GM10847 (cell line): ENCODE results near the gene DOK7.

Experiments used
- POLR2A ChIP-seq: IDR thresholded peaks from 2 replicates; pipeline ENCODE4 v1.6.1; 2011; ENCODE audit not compliant: insufficient read length; ENCODE audit errors: extremely low read depth

Gene DOK7

GRCh38 chr4:3462790-3463415 lies at the start of gene DOK7:
TSS of gene DOK7 (plus strand) at chr4:3463306. CDS start at chr4:3463376, 70 bp downstream.
- no peak for TF ChIP-seq POLR2A

- no peak for TF ChIP-seq POLR2A
Measured at GRCh38 chr4:3413675-3414420, 49.3 kb upstream of the DOK7 start.

GRCh38 chr4:3414421-3415279 lies 48.5 kb upstream of the DOK7 start:
- no peak for TF ChIP-seq POLR2A

- TF ChIP-seq POLR2A, result no peak
Measured at GRCh38 chr4:3415471-3416141, 47.5 kb upstream of the DOK7 start.

GRCh38 chr4:3416270-3416669 lies 46.8 kb upstream of the DOK7 start:
- TF ChIP-seq POLR2A, result no peak

- TF ChIP-seq POLR2A, result no peak
Measured at GRCh38 chr4:3416821-3417221, 46.3 kb upstream of the DOK7 start.

- TF ChIP-seq POLR2A, result no peak
Measured at GRCh38 chr4:3417448-3417847, 45.7 kb upstream of the DOK7 start.

GRCh38 chr4:3418029-3418762 lies 44.9 kb upstream of the DOK7 start:
- TF ChIP-seq POLR2A, result no peak

- no peak for TF ChIP-seq POLR2A
Measured at GRCh38 chr4:3419836-3420605, 43.1 kb upstream of the DOK7 start.

- no peak for TF ChIP-seq POLR2A
Measured at GRCh38 chr4:3420606-3420955, 42.5 kb upstream of the DOK7 start.

GRCh38 chr4:3420956-3421355 lies 42.1 kb upstream of the DOK7 start:
- no peak for TF ChIP-seq POLR2A

GRCh38 chr4:3421470-3421869 lies 41.6 kb upstream of the DOK7 start:
- no peak for TF ChIP-seq POLR2A

GRCh38 chr4:3422241-3422801 lies 40.8 kb upstream of the DOK7 start:
- no peak for TF ChIP-seq POLR2A
